K562 (cell line): ENCODE measurements around the gene RGPD8. TPM values are rescaled to one million over a fixed set of nuclear protein-coding genes. Genes with fewer than 3 reads are reported as not detected.

ENCODE experiments used
- ARNT ChIP-seq, 2 experiments: fragments of 450-650 bp; IDR thresholded peaks; 2 replicates each; pipeline ENCODE4 v1.6.1; 2016; ENCODE audit warnings: mild to moderate bottlenecking in 1 of 2
- BRD9 ChIP-seq: fragments of 450-650 bp; IDR thresholded peaks from 2 replicates; pipeline ENCODE4 v1.6.1; 2018; ENCODE audit warnings: low read depth; ENCODE audit not compliant: partially characterized antibody
- IRF9 ChIP-seq: fragments of 450-650 bp; IDR thresholded peaks from 2 replicates; pipeline ENCODE4 v1.6.1; 2016; ENCODE audit warnings: missing biosample characterization, missing genetic modification characterization
- MLX ChIP-seq, 2 experiments: fragments of 450-650 bp in 1 of 2; sonication (generic) in 1 of 2; formaldehyde crosslinking; conservative IDR thresholded peaks; 2 replicates each; pipeline versions ENCODE4 v1.4.0 to v1.8.1; 2020 to 2022; ENCODE audit warnings: mild to moderate bottlenecking in 1 of 2, missing genetic modification reagents in 1 of 2
- TAF15 ChIP-seq: fragments of 200-400 bp; formaldehyde crosslinking; IDR thresholded peaks from 2 replicates; pipeline ENCODE4 v1.6.1; 2017; ENCODE audit warnings: mild to moderate bottlenecking, low read depth, low read length, moderate library complexity
- ZNF311 ChIP-seq: fragments of 250-450 bp; sonication (Bioruptor Pico); IDR thresholded peaks from 2 replicates; pipeline ENCODE4 v1.4.0; 2020; ENCODE audit warnings: mild to moderate bottlenecking, moderate library complexity
- polyA plus RNA-seq, 8 experiments: library from polyadenylated mRNA; depleted of rRNA in 4 of 8; stranded (reverse) in 5 of 8; unstranded in 3 of 8; fragments of >200 nt; fragmentation: Nextera tagmentation in 2 of 8; fragmentation: Illumina TruSeq in 1 of 8; extraction: Ambion mirVana in 2 of 8; extraction: Trizol in 1 of 8; gene quantifications; 2 replicates each; pipeline versions ENCODE4 v1.2.1 to v1.2.3, GENCODE V29; 2011 to 2014; ENCODE audit warnings: inconsistent platforms in 1 of 8, missing spikeins in 1 of 8
- total RNA-seq, 7 experiments: library from RNA; depleted of rRNA in 6 of 7; stranded (reverse); fragments of >200 nt in 6 of 7; fragmentation: Illumina TruSeq in 2 of 7; extraction: Trizol in 2 of 7; gene quantifications; 2 replicates each; pipeline versions ENCODE4 v1.2.1 to v1.2.3, GENCODE V29; 2011 to 2021; ENCODE audit warnings: low replicate concordance in 1 of 7
- TF ChIP-seq, protein P1 (sequence below): sonication (generic); IDR thresholded peaks from 2 replicates; pipeline ENCODE4 v1.6.1; 2016
- TF ChIP-seq, protein P2 (sequence below): fragments of 450-650 bp; IDR thresholded peaks from 2 replicates; pipeline ENCODE4 v1.6.1; 2017; ENCODE audit warnings: antibody characterized with exemption, mild to moderate bottlenecking
- TF ChIP-seq, protein P3 (sequence below): IDR thresholded peaks from 3 replicates; pipeline ENCODE4 v1.6.1; 2011; ENCODE audit warnings: borderline replicate concordance, mild to moderate bottlenecking; ENCODE audit not compliant: insufficient read length, insufficient read depth
- TF ChIP-seq, protein P4 (sequence below): sonication (generic); formaldehyde crosslinking; IDR thresholded peaks from 2 replicates; pipeline ENCODE4 v1.8.1; 2022; ENCODE audit warnings: missing genetic modification reagents

Gene RGPD8
- total and polyA plus RNA-seq, 9 of the 15 experiments (the other 6 are each of a cell fraction or from before 2014, with no cell fraction given), result 0.03 to 0.47 (median 0.12) TPM; not detected in 1

DNA sequence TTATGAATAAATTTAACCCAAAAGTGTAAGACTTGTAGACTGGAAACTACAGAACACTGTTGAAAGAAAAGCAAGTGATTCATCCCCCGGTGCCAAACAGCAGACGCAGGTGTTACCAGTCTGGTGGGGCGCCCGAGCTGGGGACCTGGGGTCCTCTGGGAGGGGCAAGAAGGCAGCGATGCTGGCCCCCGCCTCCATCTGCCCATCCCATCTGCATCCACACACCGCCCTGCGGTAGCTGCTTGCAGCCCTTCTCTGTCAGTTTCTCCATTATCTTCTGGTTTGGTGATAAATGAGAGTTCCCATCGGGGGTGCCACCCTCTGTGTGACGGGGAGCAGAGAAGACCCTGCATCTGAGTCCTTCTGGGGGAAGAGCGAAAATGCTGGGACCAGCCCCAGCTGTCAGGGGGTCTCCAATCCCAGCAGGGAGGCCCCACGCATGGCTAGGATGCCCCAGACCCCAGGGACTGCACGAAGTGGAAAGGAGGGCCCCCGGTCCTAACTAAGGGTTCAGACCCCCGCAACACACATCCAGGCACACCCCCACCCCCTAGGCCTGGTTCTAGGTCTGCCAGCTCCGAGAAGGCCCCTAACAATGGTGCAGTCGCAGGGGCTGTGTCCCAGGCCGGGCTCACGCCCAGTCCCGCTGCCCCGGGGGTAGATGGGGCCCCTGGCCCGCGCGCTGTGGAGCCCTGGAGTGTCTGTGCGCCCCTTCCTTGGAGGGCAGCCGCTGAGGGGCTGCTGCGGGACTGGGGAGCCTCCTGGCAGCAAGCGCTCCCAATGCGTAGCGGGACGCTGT, 686 bp upstream of the RGPD8 start (continued):
- TF ChIP-seq TAF15 (no peak), IRF9 (no peak), MLX (CRISPR knock-in tag; conservative IDR thresholded peaks at IDR 0.05) (no peak), ZNF311 (no peak), BRD9 (no peak), ARNT (IDR thresholded peaks at IDR 0.05) (no peak)
- TF ChIP-seq, protein P1, sequence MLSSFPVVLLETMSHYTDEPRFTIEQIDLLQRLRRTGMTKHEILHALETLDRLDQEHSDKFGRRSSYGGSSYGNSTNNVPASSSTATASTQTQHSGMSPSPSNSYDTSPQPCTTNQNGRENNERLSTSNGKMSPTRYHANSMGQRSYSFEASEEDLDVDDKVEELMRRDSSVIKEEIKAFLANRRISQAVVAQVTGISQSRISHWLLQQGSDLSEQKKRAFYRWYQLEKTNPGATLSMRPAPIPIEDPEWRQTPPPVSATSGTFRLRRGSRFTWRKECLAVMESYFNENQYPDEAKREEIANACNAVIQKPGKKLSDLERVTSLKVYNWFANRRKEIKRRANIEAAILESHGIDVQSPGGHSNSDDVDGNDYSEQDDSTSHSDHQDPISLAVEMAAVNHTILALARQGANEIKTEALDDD, result no peak
- TF ChIP-seq, protein P2, sequence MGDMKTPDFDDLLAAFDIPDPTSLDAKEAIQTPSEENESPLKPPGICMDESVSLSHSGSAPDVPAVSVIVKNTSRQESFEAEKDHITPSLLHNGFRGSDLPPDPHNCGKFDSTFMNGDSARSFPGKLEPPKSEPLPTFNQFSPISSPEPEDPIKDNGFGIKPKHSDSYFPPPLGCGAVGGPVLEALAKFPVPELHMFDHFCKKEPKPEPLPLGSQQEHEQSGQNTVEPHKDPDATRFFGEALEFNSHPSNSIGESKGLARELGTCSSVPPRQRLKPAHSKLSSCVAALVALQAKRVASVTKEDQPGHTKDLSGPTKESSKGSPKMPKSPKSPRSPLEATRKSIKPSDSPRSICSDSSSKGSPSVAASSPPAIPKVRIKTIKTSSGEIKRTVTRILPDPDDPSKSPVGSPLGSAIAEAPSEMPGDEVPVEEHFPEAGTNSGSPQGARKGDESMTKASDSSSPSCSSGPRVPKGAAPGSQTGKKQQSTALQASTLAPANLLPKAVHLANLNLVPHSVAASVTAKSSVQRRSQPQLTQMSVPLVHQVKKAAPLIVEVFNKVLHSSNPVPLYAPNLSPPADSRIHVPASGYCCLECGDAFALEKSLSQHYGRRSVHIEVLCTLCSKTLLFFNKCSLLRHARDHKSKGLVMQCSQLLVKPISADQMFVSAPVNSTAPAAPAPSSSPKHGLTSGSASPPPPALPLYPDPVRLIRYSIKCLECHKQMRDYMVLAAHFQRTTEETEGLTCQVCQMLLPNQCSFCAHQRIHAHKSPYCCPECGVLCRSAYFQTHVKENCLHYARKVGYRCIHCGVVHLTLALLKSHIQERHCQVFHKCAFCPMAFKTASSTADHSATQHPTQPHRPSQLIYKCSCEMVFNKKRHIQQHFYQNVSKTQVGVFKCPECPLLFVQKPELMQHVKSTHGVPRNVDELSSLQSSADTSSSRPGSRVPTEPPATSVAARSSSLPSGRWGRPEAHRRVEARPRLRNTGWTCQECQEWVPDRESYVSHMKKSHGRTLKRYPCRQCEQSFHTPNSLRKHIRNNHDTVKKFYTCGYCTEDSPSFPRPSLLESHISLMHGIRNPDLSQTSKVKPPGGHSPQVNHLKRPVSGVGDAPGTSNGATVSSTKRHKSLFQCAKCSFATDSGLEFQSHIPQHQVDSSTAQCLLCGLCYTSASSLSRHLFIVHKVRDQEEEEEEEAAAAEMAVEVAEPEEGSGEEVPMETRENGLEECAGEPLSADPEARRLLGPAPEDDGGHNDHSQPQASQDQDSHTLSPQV, result no peak
- TF ChIP-seq, protein P3, sequence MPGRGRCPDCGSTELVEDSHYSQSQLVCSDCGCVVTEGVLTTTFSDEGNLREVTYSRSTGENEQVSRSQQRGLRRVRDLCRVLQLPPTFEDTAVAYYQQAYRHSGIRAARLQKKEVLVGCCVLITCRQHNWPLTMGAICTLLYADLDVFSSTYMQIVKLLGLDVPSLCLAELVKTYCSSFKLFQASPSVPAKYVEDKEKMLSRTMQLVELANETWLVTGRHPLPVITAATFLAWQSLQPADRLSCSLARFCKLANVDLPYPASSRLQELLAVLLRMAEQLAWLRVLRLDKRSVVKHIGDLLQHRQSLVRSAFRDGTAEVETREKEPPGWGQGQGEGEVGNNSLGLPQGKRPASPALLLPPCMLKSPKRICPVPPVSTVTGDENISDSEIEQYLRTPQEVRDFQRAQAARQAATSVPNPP, result no peak
- TF ChIP-seq, protein P4, sequence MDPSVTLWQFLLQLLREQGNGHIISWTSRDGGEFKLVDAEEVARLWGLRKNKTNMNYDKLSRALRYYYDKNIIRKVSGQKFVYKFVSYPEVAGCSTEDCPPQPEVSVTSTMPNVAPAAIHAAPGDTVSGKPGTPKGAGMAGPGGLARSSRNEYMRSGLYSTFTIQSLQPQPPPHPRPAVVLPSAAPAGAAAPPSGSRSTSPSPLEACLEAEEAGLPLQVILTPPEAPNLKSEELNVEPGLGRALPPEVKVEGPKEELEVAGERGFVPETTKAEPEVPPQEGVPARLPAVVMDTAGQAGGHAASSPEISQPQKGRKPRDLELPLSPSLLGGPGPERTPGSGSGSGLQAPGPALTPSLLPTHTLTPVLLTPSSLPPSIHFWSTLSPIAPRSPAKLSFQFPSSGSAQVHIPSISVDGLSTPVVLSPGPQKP (CRISPR knock-in tag), result no peak
